Measurements from ENCODE around the gene HSF4. TPM values are rescaled to one million over a fixed set of nuclear protein-coding genes. Genes with fewer than 3 reads are reported as not detected.

HSF4 gene
- total RNA-seq, 1 experiment from 2014 or later: 2.2 TPM

GRCh38 chr16:67115639-67116038, 48.9 kb upstream of the HSF4 start:
- TF ChIP-seq ZNF671 (CRISPR knock-in tag; IDR thresholded peaks at IDR 0.05): no peak
- TF ChIP-seq TEAD4 (CRISPR knock-in tag; IDR thresholded peaks at IDR 0.05): no peak
- TF ChIP-seq NFE2L1 (CRISPR knock-in tag; IDR thresholded peaks at IDR 0.05): no peak
- TF ChIP-seq GABPB1 (CRISPR knock-in tag; IDR thresholded peaks at IDR 0.05): no peak
- TF ChIP-seq AFF4 (CRISPR knock-in tag; IDR thresholded peaks at IDR 0.05; ENCODE audit: borderline replicate concordance): no peak
- no peak for TF ChIP-seq ZSCAN18 (CRISPR knock-in tag; IDR thresholded peaks at IDR 0.05)
- no peak for TF ChIP-seq NR3C1 (CRISPR knock-in tag; conservative IDR thresholded peaks at IDR 0.05; ENCODE audit: low read depth)
- no peak for TF ChIP-seq ZNF121 (CRISPR knock-in tag; IDR thresholded peaks at IDR 0.05)
- TF ChIP-seq ZNF138 (CRISPR knock-in tag; conservative IDR thresholded peaks at IDR 0.05): no peak
- no peak overlapping the region for H3K27ac Mint-ChIP-seq
- DNase-seq (ENCODE audit: low spot score) (no peak), ATAC-seq (no peak)
- H3K27me3 Mint-ChIP-seq (ENCODE audit: low read depth): no peaks in the 10 kb centered on the region
- H3K9me3 Mint-ChIP-seq: no peaks in the 10 kb centered on the region
- ChIA-PET CTCF (interaction anchor here (1.2 to 4.0 kb wide), 4 partner anchors 12 to 155 kb away, joined by 4 to 28 read pairs (median 10); partner anchors contain the start of gene CES3), POLR2A (no interaction called here)
- peaks cover 4% of the 10 kb centered on the region; the same call in 1 of the 2 replicates for H3K36me3 Mint-ChIP-seq
- H3K4me3 Mint-ChIP-seq: no peak overlapping the region
- peaks cover 16% of the 10 kb centered on the region for H3K4me1 Mint-ChIP-seq

GRCh38 chr16:67116388-67117311, 47.9 kb upstream of the HSF4 start:
- ATAC-seq (no peak), DNase-seq (ENCODE audit: low spot score) (no peak)
- no peaks in the 10 kb centered on the region for H3K27me3 Mint-ChIP-seq (ENCODE audit: low read depth)
- H3K4me1 Mint-ChIP-seq: peaks cover 7% of the 10 kb centered on the region; the same call in 1 of the 2 replicates
- peaks cover 7% of the 10 kb centered on the region; the same call in 1 of the 2 replicates for H3K36me3 Mint-ChIP-seq
- H3K9me3 Mint-ChIP-seq: no peaks in the 10 kb centered on the region
- TF ChIP-seq GRHL2 (CRISPR knock-in tag; IDR thresholded peaks at IDR 0.05; ENCODE audit: insufficient replicate concordance, severe bottlenecking): no peak
- TF ChIP-seq HMGA2 (CRISPR knock-in tag; IDR thresholded peaks at IDR 0.05): no peak
- TF ChIP-seq NR3C1 (CRISPR knock-in tag; conservative IDR thresholded peaks at IDR 0.05; ENCODE audit: low read depth): no peak
- no peak for TF ChIP-seq RORB (CRISPR knock-in tag; IDR thresholded peaks at IDR 0.05)
- no peak for TF ChIP-seq HMGXB4 (CRISPR knock-in tag; IDR thresholded peaks at IDR 0.05)
- TF ChIP-seq ZBTB43 (CRISPR knock-in tag; IDR thresholded peaks at IDR 0.05): no peak
- TF ChIP-seq USF1 (CRISPR knock-in tag; IDR thresholded peaks at IDR 0.05): no peak
- TF ChIP-seq NFE2L1 (CRISPR knock-in tag; IDR thresholded peaks at IDR 0.05): no peak
- TF ChIP-seq NFYB (CRISPR knock-in tag; conservative IDR thresholded peaks at IDR 0.05; ENCODE audit: low read depth): no peak
- POLR2A ChIA-PET: interaction anchor here (0.7 kb wide), 1 partner anchor 163 kb away, joined by 5 read pairs; no protein-coding TSS in a partner anchor
- peak overlapping the region; percentile 52; the same call in 1 of the 2 replicates for H3K27ac Mint-ChIP-seq
- CTCF ChIA-PET: interaction anchor here (0.6 to 4.0 kb wide), 8 partner anchors 13 to 236 kb away, joined by 3 to 28 read pairs (median 4); partner anchors contain the start of genes CDH16, CES3 and PDP2
- no peak overlapping the region for H3K4me3 Mint-ChIP-seq
